ENCODE results near the gene HTR1E. TPM values are rescaled to one million over a fixed set of nuclear protein-coding genes. Genes with fewer than 3 reads are reported as not detected.

HTR1E gene
- total and polyA plus RNA-seq, 9 of the 15 experiments (the other 6 are each of a cell fraction or from before 2014, with no cell fraction given), result not detected

DNA sequence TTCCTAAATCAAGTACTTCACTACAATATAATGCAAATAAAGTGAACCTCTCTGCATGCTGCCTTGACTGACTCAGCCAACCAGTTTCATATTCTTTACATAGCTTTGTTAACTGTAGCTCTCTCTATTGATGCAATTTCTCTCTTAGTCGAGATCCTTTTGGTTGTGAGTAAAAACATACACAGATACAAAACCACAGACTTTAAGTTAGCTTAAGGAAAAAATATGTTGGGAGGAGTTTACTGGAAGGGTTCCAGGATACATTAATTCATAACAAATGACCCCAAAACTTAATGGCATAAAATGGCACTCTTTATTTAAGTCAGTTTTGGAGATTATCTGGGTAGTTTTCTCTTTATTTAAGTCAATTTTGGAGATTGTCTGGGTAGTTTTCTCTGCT is 15.7 kb downstream of the HTR1E start (continued):
- TF ChIP-seq NUFIP1 (IDR thresholded peaks at IDR 0.05; ENCODE audit: partially characterized antibody), result no peak

DNA sequence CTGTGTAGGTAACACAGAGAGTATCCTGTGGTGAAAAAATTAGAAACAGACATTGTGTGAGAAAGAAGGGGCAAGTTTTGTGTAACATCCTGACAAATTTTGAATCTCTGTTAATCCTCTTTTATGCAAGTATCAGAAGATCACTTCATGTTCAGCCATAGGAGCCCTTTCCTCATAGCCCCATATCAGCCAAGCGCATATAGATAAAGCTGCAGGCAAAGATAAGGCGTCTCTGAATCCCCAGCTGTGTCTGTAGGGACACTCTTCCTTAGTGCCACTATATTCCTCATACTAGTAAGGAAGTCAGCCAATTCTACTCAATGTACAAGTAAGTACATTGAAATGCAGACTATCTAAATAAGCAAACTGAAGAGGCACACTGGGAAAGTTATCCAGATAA is 22.3 kb downstream of the HTR1E start:
- in situ Hi-C loops (cut with MboI), result no loop called here
- POLR2A ChIA-PET, result no interaction called here
- no peaks in the 10 kb centered on the region for H3K79me2 ChIP-seq (ENCODE audit: control insufficient read depth, insufficient read depth, low read length)
- FAIRE-seq (no peak), ATAC-seq (no peak), DNase-seq (ENCODE audit: extremely low read depth in 1 of 4, low spot score in 3 of 4) (no peak)
- H3K27me3 ChIP-seq (ENCODE audit: control insufficient read depth in 2 of 2, insufficient read depth in 2 of 2, low read length in 2 of 2), result no peaks in the 10 kb centered on the region
- no peaks in the 10 kb centered on the region for H3K4me1 ChIP-seq (replicated peaks in 1 of 2; ENCODE audit: control insufficient read depth in 2 of 2, insufficient read depth in 2 of 2, low read length in 2 of 2)
- no peaks in the 10 kb centered on the region for H3K9me3 ChIP-seq (replicated peaks; ENCODE audit: control insufficient read depth, insufficient read depth, low read depth, low read length)
- H2AFZ ChIP-seq (ENCODE audit: low read depth, low read length), result no peak overlapping the region
- no peak overlapping the region for H3K4me2 ChIP-seq (ENCODE audit: insufficient read depth, low read length)
- intact Hi-C loops (cut with micrococcal nuclease), result no loop called here
- 0% methylated on average over 2 of the region's 2 CpGs for WGBS (ENCODE audit: insufficient coverage, low coverage, missing lambda C conversion rate)
- H3K9ac ChIP-seq (ENCODE audit: insufficient read depth in 1 of 2, low read depth in 2 of 2, low read length in 2 of 2), result no peak overlapping the region
- TF ChIP-seq ZBTB17 (CRISPR knock-in tag; IDR thresholded peaks at IDR 0.05), result no peak
- TF ChIP-seq, protein P1, sequence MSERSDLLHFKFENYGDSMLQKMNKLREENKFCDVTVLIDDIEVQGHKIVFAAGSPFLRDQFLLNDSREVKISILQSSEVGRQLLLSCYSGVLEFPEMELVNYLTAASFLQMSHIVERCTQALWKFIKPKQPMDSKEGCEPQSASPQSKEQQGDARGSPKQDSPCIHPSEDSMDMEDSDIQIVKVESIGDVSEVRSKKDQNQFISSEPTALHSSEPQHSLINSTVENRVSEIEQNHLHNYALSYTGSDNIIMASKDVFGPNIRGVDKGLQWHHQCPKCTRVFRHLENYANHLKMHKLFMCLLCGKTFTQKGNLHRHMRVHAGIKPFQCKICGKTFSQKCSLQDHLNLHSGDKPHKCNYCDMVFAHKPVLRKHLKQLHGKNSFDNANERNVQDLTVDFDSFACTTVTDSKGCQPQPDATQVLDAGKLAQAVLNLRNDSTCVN (CRISPR knock-in tag; IDR thresholded peaks at IDR 0.05), result no peak
- no peak for TF ChIP-seq SRF (CRISPR knock-in tag; IDR thresholded peaks at IDR 0.05)
- TF ChIP-seq TEAD4 (IDR thresholded peaks at IDR 0.05; ENCODE audit: low read length), result no peak
- TF ChIP-seq TEAD4 (CRISPR knock-in tag; IDR thresholded peaks at IDR 0.05; ENCODE audit: borderline replicate concordance), result no peak
- no peak for TF ChIP-seq RUNX1 (IDR thresholded peaks at IDR 0.05; ENCODE audit: low read depth)
- no peak for TF ChIP-seq ZNF75A (CRISPR knock-in tag; IDR thresholded peaks at IDR 0.05)
- TF ChIP-seq XRCC3 (IDR thresholded peaks at IDR 0.05), result no peak
- TF ChIP-seq EP300 (IDR thresholded peaks at IDR 0.05; ENCODE audit: low read length), result no peak
- H3K9me1 ChIP-seq (ENCODE audit: control insufficient read depth, insufficient read depth, low read length), result no peaks in the 10 kb centered on the region
- H3K4me3 ChIP-seq, result no peak overlapping the region
- no TSS peak for BruUV-seq (replicated peaks)
- no peaks in the 10 kb centered on the region for H3K36me3 ChIP-seq (ENCODE audit: control insufficient read depth, insufficient read depth, low read length)
- CTCF ChIA-PET (ENCODE audit: low intra/inter-chr PET ratio), result interaction anchor here (0.6 kb wide), 1 partner anchor 121 kb away, joined by 3 read pairs; no protein-coding TSS in a partner anchor
- no peak overlapping the region for H3K27ac ChIP-seq (ENCODE audit: extremely low read depth, low read depth, low read length)
- no peaks in the 10 kb centered on the region for H4K20me1 ChIP-seq (replicated peaks; ENCODE audit: control insufficient read depth, insufficient read depth, low read length)
